MCF 10A (cell line): ENCODE data around the gene DRC1. TPM values are rescaled to one million over a fixed set of nuclear protein-coding genes. Genes with fewer than 3 reads are reported as not detected.

Source experiments
- BruUV-seq: library from RNA; stranded (reverse); fragments of 400-500 nt; replicated peaks from 2 replicates; lab custom pipeline; 2021; lab: Mats Ljungman, UMichigan
- CTCF ChIA-PET: fragments of 300-600 bp; sonication (Branson Sonifier 250); formaldehyde crosslinking; extraction: SDS; loops from one replicate; lab custom pipeline; 2021; ENCODE audit warnings: antibody characterized with exemption, inconsistent platforms; lab: Yijun Ruan, JAX
- POLR2A ChIA-PET: fragments of 300-600, 350-650 bp; sonication (Branson Sonifier 250); formaldehyde crosslinking; extraction: SDS; loops from one replicate; lab custom pipeline; 2020; ENCODE audit warnings: antibody characterized with exemption, inconsistent platforms; lab: Yijun Ruan, JAX
- DNase-seq: peaks from one replicate; pipeline ENCODE4 v3.0.0-alpha.2; 2018; ENCODE audit not compliant: unreplicated experiment
- H3K27ac Mint-ChIP-seq: one replicate; pipeline ENCODE4 v1.8.0; 2022; ENCODE audit warnings: mild to moderate bottlenecking, low read depth, mixed read lengths; ENCODE audit not compliant: unreplicated experiment
- H3K27me3 Mint-ChIP-seq: one replicate; pipeline ENCODE4 v1.8.0; 2022; ENCODE audit warnings: mixed read lengths; ENCODE audit not compliant: insufficient read depth, unreplicated experiment
- H3K36me3 Mint-ChIP-seq: one replicate; pipeline ENCODE4 v1.8.0; 2022; ENCODE audit warnings: mild to moderate bottlenecking, moderate library complexity, mixed read lengths; ENCODE audit not compliant: insufficient read depth, unreplicated experiment
- H3K4me1 Mint-ChIP-seq: one replicate; pipeline ENCODE4 v1.8.0; 2022; ENCODE audit warnings: mixed read lengths; ENCODE audit not compliant: insufficient read depth, unreplicated experiment
- H3K4me3 Mint-ChIP-seq: one replicate; pipeline ENCODE4 v1.8.0; 2022; ENCODE audit warnings: mild to moderate bottlenecking, moderate library complexity, mixed read lengths; ENCODE audit not compliant: unreplicated experiment
- H3K9me3 Mint-ChIP-seq: one replicate; pipeline ENCODE4 v1.8.0; 2022; ENCODE audit warnings: mixed read lengths; ENCODE audit not compliant: unreplicated experiment
- intact Hi-C: fragments of 100-400 bp; cut with micrococcal nuclease; formaldehyde crosslinking; loops from 2 replicates; pipeline ENCODE4 v1.14.1; 2022
- total RNA-seq: library from RNA; stranded (reverse); gene quantifications from 2 replicates; pipeline ENCODE4 v1.2.3, GENCODE V29; 2022
- TF ChIP-seq, protein P1 (sequence below): fragments of 200-600 bp; IDR thresholded peaks from one replicate; pipeline ENCODE4 v1.8.0; 2022; ENCODE audit warnings: antibody characterized with exemption, mild to moderate bottlenecking; ENCODE audit not compliant: unreplicated experiment

DRC1 gene
- total RNA-seq, 1 experiment from 2014 or later, result not detected

DNA sequence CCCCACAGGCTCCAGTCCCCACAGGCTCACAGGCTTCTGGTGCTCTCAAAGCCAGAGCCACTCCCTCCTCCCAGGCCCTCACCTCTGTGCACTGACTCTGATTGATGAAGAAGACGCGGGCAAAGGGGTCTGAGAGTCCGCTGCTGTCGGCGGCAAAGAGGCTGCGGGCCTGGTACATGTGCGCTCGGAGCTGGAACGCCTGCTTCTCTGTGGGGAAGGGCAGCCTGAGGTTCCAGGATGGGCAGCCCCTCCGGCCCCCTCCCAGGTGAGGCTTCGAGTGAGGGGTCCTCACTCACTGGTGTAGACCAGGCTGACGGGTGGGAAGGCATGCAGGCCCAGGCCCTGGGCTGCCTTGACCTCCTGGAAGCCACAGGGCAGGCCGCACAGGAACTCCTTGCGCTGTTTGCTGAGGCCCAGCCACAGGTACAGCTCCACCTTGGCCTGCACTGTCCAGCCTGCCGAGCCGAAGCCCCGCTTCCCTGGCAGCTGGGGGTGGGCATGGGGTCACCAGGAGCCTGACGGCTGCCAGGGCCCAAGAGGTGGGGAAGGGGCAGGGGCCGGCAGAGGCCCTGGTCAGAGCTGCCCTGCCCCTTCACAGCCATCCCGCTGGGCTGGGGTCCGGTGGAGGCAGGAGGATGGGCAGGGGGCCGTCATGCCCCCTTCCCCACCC is 74.2 kb downstream of the DRC1 start:
- no peaks in the 10 kb centered on the region for H3K36me3 Mint-ChIP-seq
- ChIA-PET POLR2A (no interaction called here), CTCF (interaction anchor here (1.1 kb wide), 1 partner anchor 31 kb away, joined by 3 read pairs; no protein-coding TSS in a partner anchor)
- H3K9me3 Mint-ChIP-seq, result no peaks in the 10 kb centered on the region
- intact Hi-C loops, result no loop called here
- no peak for DNase-seq
- BruUV-seq, result no TSS peak
- TF ChIP-seq, protein P1, sequence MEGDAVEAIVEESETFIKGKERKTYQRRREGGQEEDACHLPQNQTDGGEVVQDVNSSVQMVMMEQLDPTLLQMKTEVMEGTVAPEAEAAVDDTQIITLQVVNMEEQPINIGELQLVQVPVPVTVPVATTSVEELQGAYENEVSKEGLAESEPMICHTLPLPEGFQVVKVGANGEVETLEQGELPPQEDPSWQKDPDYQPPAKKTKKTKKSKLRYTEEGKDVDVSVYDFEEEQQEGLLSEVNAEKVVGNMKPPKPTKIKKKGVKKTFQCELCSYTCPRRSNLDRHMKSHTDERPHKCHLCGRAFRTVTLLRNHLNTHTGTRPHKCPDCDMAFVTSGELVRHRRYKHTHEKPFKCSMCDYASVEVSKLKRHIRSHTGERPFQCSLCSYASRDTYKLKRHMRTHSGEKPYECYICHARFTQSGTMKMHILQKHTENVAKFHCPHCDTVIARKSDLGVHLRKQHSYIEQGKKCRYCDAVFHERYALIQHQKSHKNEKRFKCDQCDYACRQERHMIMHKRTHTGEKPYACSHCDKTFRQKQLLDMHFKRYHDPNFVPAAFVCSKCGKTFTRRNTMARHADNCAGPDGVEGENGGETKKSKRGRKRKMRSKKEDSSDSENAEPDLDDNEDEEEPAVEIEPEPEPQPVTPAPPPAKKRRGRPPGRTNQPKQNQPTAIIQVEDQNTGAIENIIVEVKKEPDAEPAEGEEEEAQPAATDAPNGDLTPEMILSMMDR, result no peak
- H3K27ac Mint-ChIP-seq, result no peak overlapping the region
- no peak overlapping the region for H3K4me3 Mint-ChIP-seq
- H3K27me3 Mint-ChIP-seq, result no peaks in the 10 kb centered on the region
- H3K4me1 Mint-ChIP-seq, result peaks cover 8% of the 10 kb centered on the region

DNA sequence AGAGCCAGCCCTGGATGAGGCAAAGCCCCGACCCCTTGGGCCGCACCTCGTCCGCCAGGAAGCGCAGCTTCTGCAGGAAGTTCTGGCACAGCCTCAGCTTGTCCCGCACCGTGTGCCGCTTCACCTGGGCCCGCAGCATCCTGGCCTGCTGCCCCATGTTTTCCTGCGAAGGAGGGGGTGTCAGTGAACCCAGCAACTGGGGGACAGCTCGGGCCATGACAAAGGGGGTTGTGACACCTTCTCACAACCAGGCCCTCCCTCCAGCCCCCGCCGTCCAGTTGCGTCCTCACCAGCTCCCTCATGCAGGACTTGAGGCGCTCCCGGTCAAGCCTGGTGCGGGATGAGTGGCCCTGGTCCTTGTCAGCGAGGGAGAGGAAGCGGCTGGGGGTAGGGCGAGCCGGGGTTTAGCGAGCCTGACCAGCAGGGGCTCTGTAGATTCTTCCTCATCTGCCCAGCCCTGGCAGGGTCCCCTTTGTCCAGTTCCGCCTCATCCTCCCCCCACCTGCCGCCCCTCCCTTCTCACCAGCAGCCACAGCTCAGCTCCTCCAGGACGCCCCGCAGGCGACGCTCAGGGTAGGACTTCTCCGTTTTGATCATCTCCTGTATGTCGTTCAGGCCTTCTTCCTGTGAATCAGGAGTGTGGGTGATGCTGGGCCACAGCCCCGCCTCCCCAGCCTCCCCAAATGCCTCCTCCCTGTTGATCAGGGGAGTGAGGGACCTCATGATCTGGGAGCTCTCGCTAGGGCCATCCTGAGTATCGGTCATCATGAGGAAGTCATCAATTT is 75.6 kb downstream of the DRC1 start:
- H3K9me3 Mint-ChIP-seq, result no peaks in the 10 kb centered on the region
- H3K4me1 Mint-ChIP-seq, result peaks cover 8% of the 10 kb centered on the region
- CTCF ChIA-PET, result interaction anchor here (1.7 kb wide), 1 partner anchor 10 kb away, joined by 5 read pairs; no protein-coding TSS in a partner anchor
- POLR2A ChIA-PET, result interaction anchor here (0.6 kb wide), 1 partner anchor 121 kb away, joined by 4 read pairs; no protein-coding TSS in a partner anchor
- no TSS peak for BruUV-seq
- no peaks in the 10 kb centered on the region for H3K27me3 Mint-ChIP-seq
- TF ChIP-seq, protein P1, result no peak
- DNase-seq, result no peak
- no peaks in the 10 kb centered on the region for H3K36me3 Mint-ChIP-seq
- no peak overlapping the region for H3K27ac Mint-ChIP-seq
- H3K4me3 Mint-ChIP-seq, result no peak overlapping the region
- intact Hi-C loops, result no loop called here

DNA sequence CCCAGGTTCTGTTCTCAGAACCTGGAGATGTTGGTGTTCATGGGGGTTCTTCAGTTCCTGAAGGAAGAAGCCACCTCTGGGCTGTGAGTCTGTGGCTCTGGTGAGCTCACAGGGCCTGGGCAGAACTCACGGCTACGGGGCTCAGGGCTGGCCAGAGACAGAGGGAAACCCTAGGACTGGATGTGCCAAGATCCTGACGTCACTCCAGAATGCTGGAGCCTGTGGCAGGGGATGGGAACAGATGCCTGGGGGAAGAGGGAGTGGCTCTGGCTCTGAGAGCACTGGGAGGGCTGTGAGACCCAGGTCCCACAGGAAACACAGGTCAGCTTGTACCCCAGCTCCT is 76.2 kb downstream of the DRC1 start, which contains the start of gene OTOF:
Gene OTOF (minus strand): TSS at position 214 of the 343 bp plus-strand sequence.
- Mint-ChIP-seq H3K9me3 (no peaks in the 10 kb centered on the region), H3K4me1 (peaks cover 8% of the 10 kb centered on the region), H3K27ac (no peak within 1 kb of the TSS), H3K36me3 (no peaks in the 10 kb centered on the region), H3K27me3 (no peaks in the 10 kb centered on the region), H3K4me3 (no peak within 1 kb of the TSS)
- DNase-seq, result peak; percentile 77
- ChIA-PET CTCF (interaction anchor here (1.7 kb wide), 1 partner anchor 10 kb away, joined by 5 read pairs; no protein-coding TSS in a partner anchor), POLR2A (interaction anchor here (0.6 kb wide), 1 partner anchor 121 kb away, joined by 4 read pairs; no protein-coding TSS in a partner anchor)
- TF ChIP-seq, protein P1, result no peak
- BruUV-seq, result no TSS peak
- intact Hi-C loops, result no loop called here

DNA sequence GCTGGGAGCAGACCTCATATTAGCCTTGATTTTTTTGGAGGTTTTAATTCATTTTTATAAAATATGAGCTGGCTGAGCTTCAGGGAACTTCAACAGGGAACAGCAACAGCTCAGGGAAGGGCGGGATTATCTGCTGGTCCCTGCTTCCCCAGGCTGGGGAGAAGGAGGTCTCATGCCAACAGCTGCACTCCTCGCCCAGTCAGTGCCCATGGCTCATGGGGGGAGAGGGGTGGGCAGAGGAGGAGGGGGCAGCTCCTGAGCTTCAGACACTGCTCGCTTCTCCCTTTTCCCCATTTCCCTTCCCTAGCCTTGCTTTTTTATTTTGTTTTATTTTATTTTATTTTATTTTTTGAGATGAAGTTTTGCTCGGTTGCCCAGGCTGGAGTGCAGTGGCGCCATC is 76.6 kb downstream of the DRC1 start:
- Mint-ChIP-seq H3K9me3 (no peaks in the 10 kb centered on the region), H3K27ac (no peak overlapping the region), H3K36me3 (no peaks in the 10 kb centered on the region), H3K4me3 (no peak overlapping the region), H3K27me3 (no peaks in the 10 kb centered on the region), H3K4me1 (peaks cover 8% of the 10 kb centered on the region)
- no peak for DNase-seq
- ChIA-PET CTCF (interaction anchor here (1.7 kb wide), 1 partner anchor 11 kb away, joined by 5 read pairs; no protein-coding TSS in a partner anchor), POLR2A (interaction anchor here (0.6 kb wide), 1 partner anchor 122 kb away, joined by 4 read pairs; no protein-coding TSS in a partner anchor)
- intact Hi-C loops, result no loop called here
- BruUV-seq, result no TSS peak
- TF ChIP-seq, protein P1, result no peak
